OCI-LY1 (cell line): Measurements from ENCODE around the gene AKT2.

Source experiments
- H2AFZ ChIP-seq: fragments of 200-600 bp; sonication (generic), shearing (Covaris generic); 2 replicates; pipeline ENCODE4 v1.6.0; 2014; ENCODE audit warnings: antibody characterized with exemption, mild to moderate bottlenecking, low read length
- H3F3A ChIP-seq: fragments of 200-600 bp; sonication (generic), shearing (Covaris generic); 2 replicates; pipeline ENCODE4 v1.6.0; 2014; ENCODE audit warnings: mild to moderate bottlenecking, antibody characterized with exemption, low read length, moderate library complexity; ENCODE audit not compliant: insufficient read depth
- H3K27ac ChIP-seq: fragments of 200-600 bp; sonication (generic); 2 replicates; pipeline ENCODE4 v1.5.1; 2014; ENCODE audit warnings: low read length, mixed run types, mild to moderate bottlenecking, low read depth; ENCODE audit not compliant: poor library complexity, severe bottlenecking
- H3K27me3 ChIP-seq: fragments of 200-600 bp; sonication (generic); 2 replicates; pipeline ENCODE4 v1.6.0; 2014; ENCODE audit warnings: antibody characterized with exemption, mild to moderate bottlenecking, low read length, moderate library complexity; ENCODE audit not compliant: insufficient read depth
- H3K36me3 ChIP-seq: fragments of 200-600 bp; sonication (generic); 2 replicates; pipeline ENCODE4 v1.6.1; 2014; ENCODE audit warnings: mild to moderate bottlenecking, antibody characterized with exemption, low read length, moderate library complexity, mixed read lengths; ENCODE audit not compliant: insufficient read depth
- H3K4me1 ChIP-seq: fragments of 200-600 bp; sonication (generic); 2 replicates; pipeline ENCODE4 v1.5.1; 2014; ENCODE audit warnings: mild to moderate bottlenecking, low read length, moderate library complexity; ENCODE audit not compliant: insufficient read depth, severe bottlenecking
- H3K4me2 ChIP-seq: fragments of 200-600 bp; sonication (generic), shearing (Covaris generic); 2 replicates; pipeline ENCODE4 v1.6.1; 2014; ENCODE audit warnings: low read length
- H3K4me3 ChIP-seq: fragments of 200-600 bp; sonication (generic); 2 replicates; pipeline ENCODE4 v1.5.1; 2014; ENCODE audit warnings: low read length, low read depth, mild to moderate bottlenecking, mixed read lengths; ENCODE audit not compliant: poor library complexity, severe bottlenecking
- H3K79me2 ChIP-seq: fragments of 200-600 bp; shearing (Covaris generic); 2 replicates; pipeline ENCODE4 v1.6.1; 2016; ENCODE audit warnings: mixed run types, low read length, mixed read lengths; ENCODE audit not compliant: insufficient read depth
- H3K9ac ChIP-seq: fragments of 200-600 bp; sonication (generic), shearing (Covaris generic); 2 replicates; pipeline ENCODE4 v1.6.1; 2014; ENCODE audit warnings: mild to moderate bottlenecking, low read length, mixed read lengths
- H3K9me2 ChIP-seq: fragments of 200-600 bp; sonication (generic), shearing (Covaris generic); 2 replicates; pipeline ENCODE4 v1.6.1; 2014; ENCODE audit warnings: low read depth, mild to moderate bottlenecking, low read length, mixed read lengths
- H3K9me3 ChIP-seq: fragments of 200-600 bp; shearing (Covaris generic); 2 replicates; pipeline ENCODE4 v1.6.1; 2014; ENCODE audit warnings: low read length, mixed read lengths
- H4K20me1 ChIP-seq: fragments of 200-600 bp; sonication (generic), shearing (Covaris generic); 2 replicates; pipeline ENCODE4 v1.6.0; 2016; ENCODE audit warnings: mild to moderate bottlenecking, low read length; ENCODE audit not compliant: insufficient read depth
- CTCF ChIP-seq: fragments of 200-600 bp; sonication (generic), shearing (Covaris generic); IDR thresholded peaks from 2 replicates; pipeline ENCODE4 v1.5.1; 2017; ENCODE audit warnings: mild to moderate bottlenecking, antibody characterized with exemption, low read length, moderate library complexity, mixed read lengths
- EZH2 ChIP-seq: fragments of 200-600 bp; sonication (generic), shearing (Covaris generic); IDR thresholded peaks from 2 replicates; pipeline ENCODE4 v1.8.0; 2017; ENCODE audit warnings: borderline replicate concordance, mixed run types, mild to moderate bottlenecking, antibody characterized with exemption, low read length, moderate library complexity, mixed read lengths

Gene AKT2

GRCh38 chr19:40263440-40264313, 21.5 kb downstream of the AKT2 start:
- Histone ChIP-seq H3K9ac (no peak overlapping the region), H3K4me3 (no peak overlapping the region), H3K36me3 (peaks cover 55% of the 10 kb centered on the region), H3K9me2 (no peaks in the 10 kb centered on the region), H3K4me1 (peaks cover 8% of the 10 kb centered on the region), H2AFZ (no peak overlapping the region), H4K20me1 (no peaks in the 10 kb centered on the region), H3K9me3 (peaks cover 3% of the 10 kb centered on the region; the same call in 1 of the 2 replicates), H3K79me2 (peaks cover 35% of the 10 kb centered on the region), H3K27ac (no peak overlapping the region), H3K27me3 (no peaks in the 10 kb centered on the region), H3K4me2 (no peak overlapping the region), H3F3A (no peaks in the 10 kb centered on the region)
- no peak for TF ChIP-seq EZH2
- no peak for TF ChIP-seq CTCF

GRCh38 chr19:40262422-40262821, 22.7 kb downstream of the AKT2 start:
- no peak overlapping the region for H3K4me2 ChIP-seq
- H3K27ac ChIP-seq, result no peak overlapping the region
- no peak overlapping the region for H3K4me3 ChIP-seq
- H3F3A ChIP-seq, result no peaks in the 10 kb centered on the region
- no peak overlapping the region for H2AFZ ChIP-seq
- H3K9ac ChIP-seq, result no peak overlapping the region
- peaks cover 3% of the 10 kb centered on the region; the same call in 1 of the 2 replicates for H3K9me3 ChIP-seq
- H3K4me1 ChIP-seq, result no peaks in the 10 kb centered on the region
- peaks cover 29% of the 10 kb centered on the region for H3K79me2 ChIP-seq
- no peak for TF ChIP-seq CTCF
- TF ChIP-seq EZH2, result no peak
- H4K20me1 ChIP-seq, result no peaks in the 10 kb centered on the region
- H3K36me3 ChIP-seq, result peaks cover 56% of the 10 kb centered on the region
- H3K9me2 ChIP-seq, result no peaks in the 10 kb centered on the region
- no peaks in the 10 kb centered on the region for H3K27me3 ChIP-seq

GRCh38 chr19:40261631-40262030, 23.5 kb downstream of the AKT2 start:
- H3K27ac ChIP-seq, result no peak overlapping the region
- no peak overlapping the region for H3K9ac ChIP-seq
- no peak overlapping the region for H2AFZ ChIP-seq
- H3K4me1 ChIP-seq, result no peaks in the 10 kb centered on the region
- no peak overlapping the region for H3K4me3 ChIP-seq
- peaks cover 64% of the 10 kb centered on the region for H3K36me3 ChIP-seq
- H3K4me2 ChIP-seq, result no peak overlapping the region
- H4K20me1 ChIP-seq, result no peaks in the 10 kb centered on the region
- H3K79me2 ChIP-seq, result peaks cover 28% of the 10 kb centered on the region
- H3K9me3 ChIP-seq, result peaks cover 3% of the 10 kb centered on the region; the same call in 1 of the 2 replicates
- no peaks in the 10 kb centered on the region for H3K9me2 ChIP-seq
- H3K27me3 ChIP-seq, result no peaks in the 10 kb centered on the region
- H3F3A ChIP-seq, result no peaks in the 10 kb centered on the region
- TF ChIP-seq CTCF (no peak), EZH2 (no peak)
